ENCODE measurements around the gene BFSP1. TPM values are rescaled to one million over a fixed set of nuclear protein-coding genes. Genes with fewer than 3 reads are reported as not detected.

BFSP1 gene
- total and polyA plus RNA-seq, 2 of the 8 experiments (the other 6 are each of a cell fraction or from before 2014, with no cell fraction given) = 1.5 to 2.5 TPM

DNA sequence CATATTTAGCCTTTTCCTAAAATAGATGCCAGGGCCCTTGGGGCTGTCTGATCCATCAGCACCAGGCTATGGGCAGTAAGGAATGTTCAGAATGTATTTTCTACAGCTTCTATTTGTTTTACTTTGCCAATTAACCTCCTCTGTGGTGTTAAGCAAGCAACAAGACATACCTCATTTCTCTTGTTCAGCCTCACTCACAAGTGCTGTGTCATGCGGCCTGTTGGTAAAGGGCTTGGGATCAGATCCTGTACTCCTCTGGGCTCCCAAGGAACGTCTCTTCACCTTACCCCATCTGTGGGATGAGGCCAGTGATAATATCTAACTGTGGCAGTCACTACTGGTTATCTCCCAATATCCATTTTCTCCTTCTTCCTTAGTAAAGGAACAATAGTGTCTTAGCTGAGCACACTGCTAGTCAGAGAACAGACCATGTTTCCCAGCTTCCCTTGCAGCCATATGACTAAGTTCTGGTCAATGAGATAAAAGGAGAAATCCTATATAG lies 31.7 kb upstream of the BFSP1 start:
- Histone ChIP-seq H4K91ac (replicated peaks; ENCODE audit: insufficient read length, low read length) (peak overlapping the region; percentile 7), H4K8ac (ENCODE audit: extremely low read depth, insufficient read depth, low read length) (no peak overlapping the region), H3K79me1 (ENCODE audit: low read depth, low read length) (no peaks in the 10 kb centered on the region), H2AK5ac (ENCODE audit: low read depth, low read length) (no peak overlapping the region), H4K20me1 (replicated peaks in 1 of 2; ENCODE audit: control insufficient read depth in 1 of 2, insufficient read depth in 2 of 2, low read length in 2 of 2) (no peaks in the 10 kb centered on the region), H3K4me2 (ENCODE audit: insufficient read depth in 1 of 2, low read depth in 2 of 2, low read length in 2 of 2) (no peak overlapping the region), H3K27ac (ENCODE audit: low read depth, low read length) (no peak overlapping the region), H3K23me2 (ENCODE audit: low read depth, low read length) (no peaks in the 10 kb centered on the region), H3K79me2 (ENCODE audit: control insufficient read depth in 1 of 2, insufficient read depth in 2 of 2, low read length in 2 of 2) (peaks cover 0 to under 1% of the 10 kb centered on the region in 2 experiments; a peak in 2 of 4 replicates), H2AFZ (ENCODE audit: low read length) (peak overlapping the region; percentile 17; the same call in 1 of the 2 replicates), H3K36me3 (ENCODE audit: control insufficient read depth in 2 of 4, insufficient read depth in 4 of 4, low read length in 3 of 4) (no peaks in the 10 kb centered on the region), H3K4me1 (replicated peaks in 1 of 4; ENCODE audit: control insufficient read depth in 3 of 4, insufficient read depth in 4 of 4, low read length in 3 of 4) (peaks cover under 1 to 3% (median 1%) of the 10 kb centered on the region in 4 experiments; a peak in 4 of 7 replicates), H3K23ac (ENCODE audit: insufficient read length) (no peak overlapping the region), H3K27me3 (replicated peaks in 1 of 4; ENCODE audit: control insufficient read depth in 3 of 4, extremely low read depth in 1 of 4, insufficient read depth in 3 of 4, low read length in 3 of 4) (no peaks in the 10 kb centered on the region), H3K4ac (replicated peaks; ENCODE audit: insufficient read length, low read depth, low read length) (no peak overlapping the region), H4K5ac (ENCODE audit: insufficient read length, low read depth, low read length) (no peak overlapping the region), H2BK5ac (ENCODE audit: low read depth, low read length) (0 out of 2 replicates have a peak overlapping the region, but pooled peaks have one; percentile 24), H3K18ac (ENCODE audit: extremely low read depth, low read length) (no peak overlapping the region), H3K56ac (replicated peaks; ENCODE audit: insufficient read length, low read depth, low read length) (no peak overlapping the region), H3K9me3 (ENCODE audit: insufficient read depth in 2 of 2, low read depth in 1 of 2, low read length in 1 of 2) (no peaks in the 10 kb centered on the region), H2BK120ac (replicated peaks; ENCODE audit: low read depth, low read length) (no peak overlapping the region), H3K9ac (replicated peaks in 1 of 4; ENCODE audit: extremely low read depth in 1 of 4, low read depth in 3 of 4, low read length in 3 of 4) (no peak overlapping the region), H3K14ac (ENCODE audit: insufficient read length) (no peak overlapping the region), H3K4me3 (ENCODE audit: extremely low read depth in 1 of 4, insufficient read depth in 2 of 4, low read depth in 3 of 4, low read length in 4 of 4) (no peak overlapping the region), H2BK15ac (ENCODE audit: low read length) (peak overlapping the region; percentile 88; the same call in 1 of the 2 replicates), H2BK20ac (ENCODE audit: low read length) (peak overlapping the region; percentile 72; the same call in 1 of the 2 replicates), H2BK12ac (ENCODE audit: low read depth, low read length) (peak overlapping the region; percentile 80; the same call in 1 of the 2 replicates)
- ChIA-PET POLR2A (ENCODE audit: partially characterized antibody) (interaction anchor here (0.6 to 0.9 kb wide), 2 partner anchors 31 to 56 kb away, joined by 3 read pairs; no protein-coding TSS in a partner anchor), CTCF (ENCODE audit: partially characterized antibody) (interaction anchor here (0.6 to 2.6 kb wide), 4 partner anchors 15 to 984 kb away, joined by 3 to 8 read pairs (median 4); no protein-coding TSS in a partner anchor)
- DNase-seq (ENCODE audit: low read depth in 1 of 2, low spot score in 2 of 2) (peak in 1 of 2 experiments; percentile 27), FAIRE-seq (no peak)
- 77% methylated on average over 2 of the region's 2 CpGs; no CpG with 5 or more reads in 1 of the 2 experiments for WGBS, 2 experiments (ENCODE audit: extremely low coverage in 1 of 2, insufficient coverage in 1 of 2, insufficient read length in 1 of 2, insufficient replicate concordance in 2 of 2, low coverage in 1 of 2, low lambda C conversion rate in 2 of 2, missing lambda C conversion rate in 1 of 2)
